Stimulated activated CD4-positive, alpha-beta T cell treated with anti-CD3 and anti-CD28 coated beads, Interleukin-4, amount 100 ng/mL, for 1 hour (primary cell): ENCODE measurements around the gene STAM.
"Not testable (repeated sequence)": the region's sequence is repeated elsewhere in the genome, so short reads cannot be mapped to it uniquely, and the experiment has no call there.

Experiments used
- DNase-seq: peaks from one replicate; pipeline ENCODE4 v3.0.0-alpha.2; 2020

Gene STAM

GRCh38 chr10:17643755-17644484, at the start of gene STAM:
Gene STAM, plus strand, starts transcription at chr10:17644151. Its CDS starts 189 bp downstream, at chr10:17644340.
- peak; percentile 91 for DNase-seq

GRCh38 chr10:17597386-17597785, 46.6 kb upstream of the STAM start:
- DNase-seq, result no peak

GRCh38 chr10:17599089-17599488, 44.9 kb upstream of the STAM start:
- DNase-seq, result no peak

DNA sequence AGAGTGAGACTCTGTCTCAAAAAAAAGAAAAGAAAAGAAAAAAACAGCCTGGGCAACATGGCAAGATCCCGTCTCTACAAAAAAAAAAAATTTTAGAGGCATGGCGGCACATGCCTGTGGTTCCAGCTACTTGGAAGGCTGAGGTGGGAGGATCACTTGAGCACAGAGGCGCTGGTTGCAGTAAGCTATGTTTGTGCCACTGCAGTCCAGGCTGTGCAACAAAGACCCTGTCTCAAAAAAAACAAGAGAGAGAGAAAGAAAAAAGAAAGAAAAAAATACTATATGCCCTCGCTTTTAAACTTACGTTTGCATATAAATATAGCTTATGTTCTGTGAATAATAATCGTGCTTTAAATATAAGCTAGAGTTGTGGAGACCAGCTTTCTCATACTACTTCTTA, 38.0 kb upstream of the STAM start:
- no peak for DNase-seq

- DNase-seq, result no peak
Observed at GRCh38 chr10:17606547-17607040, 37.4 kb upstream of the STAM start.

DNA sequence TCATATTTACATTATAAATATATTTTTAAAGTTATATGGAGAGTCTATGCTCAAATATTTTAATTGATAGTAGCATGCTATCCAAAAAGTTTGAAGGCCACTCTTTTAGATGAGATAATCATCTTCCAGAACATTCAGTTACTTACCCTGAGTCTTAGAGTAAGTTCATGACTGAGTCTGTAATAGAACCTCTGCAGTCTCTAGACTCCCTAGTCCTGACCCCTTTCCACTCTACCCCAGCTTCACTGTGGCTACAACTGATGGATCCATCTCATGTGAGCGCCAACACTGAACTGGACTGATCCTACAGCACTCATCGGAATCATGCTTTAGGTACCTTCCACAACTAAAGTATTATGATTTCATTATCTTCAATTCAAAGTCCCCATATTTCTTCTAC, 36.9 kb upstream of the STAM start:
- no peak for DNase-seq

DNA sequence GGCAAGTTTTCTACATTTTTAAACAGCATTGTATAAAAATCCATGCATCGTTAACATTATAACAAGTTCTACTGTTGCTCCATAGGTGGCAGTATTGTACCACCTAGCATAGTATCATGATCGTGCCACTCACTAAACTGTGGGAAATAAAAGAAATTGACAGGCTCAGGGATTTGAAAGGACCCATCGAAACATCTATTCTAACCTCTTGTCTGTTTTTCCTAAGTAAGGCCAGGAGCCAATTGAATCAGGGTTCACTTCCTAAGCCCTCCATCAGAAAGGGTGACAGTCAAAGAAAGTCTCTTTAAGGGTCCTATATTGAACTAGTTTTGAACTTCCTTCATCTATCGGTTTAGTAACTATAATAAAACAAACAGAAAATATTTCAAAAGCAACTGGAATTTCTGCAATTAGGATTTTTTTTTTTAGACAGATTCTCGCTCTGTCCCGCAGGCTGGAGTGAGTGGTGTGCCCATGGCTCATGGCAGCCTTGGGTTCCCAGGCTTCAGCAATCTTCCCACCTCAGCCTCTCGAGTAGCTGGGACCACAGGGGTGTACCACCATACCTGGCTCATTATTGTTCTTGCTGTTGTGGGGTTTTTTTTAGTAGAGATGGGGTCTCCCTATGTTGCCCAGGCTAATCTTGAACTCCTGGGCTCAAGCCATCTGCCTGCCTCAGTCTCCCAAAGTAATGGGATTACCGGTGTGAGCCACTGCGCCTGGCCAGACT, 36.2 kb upstream of the STAM start:
- DNase-seq, result no peak

GRCh38 chr10:17609523-17610079, 34.4 kb upstream of the STAM start:
- no peak for DNase-seq

DNA sequence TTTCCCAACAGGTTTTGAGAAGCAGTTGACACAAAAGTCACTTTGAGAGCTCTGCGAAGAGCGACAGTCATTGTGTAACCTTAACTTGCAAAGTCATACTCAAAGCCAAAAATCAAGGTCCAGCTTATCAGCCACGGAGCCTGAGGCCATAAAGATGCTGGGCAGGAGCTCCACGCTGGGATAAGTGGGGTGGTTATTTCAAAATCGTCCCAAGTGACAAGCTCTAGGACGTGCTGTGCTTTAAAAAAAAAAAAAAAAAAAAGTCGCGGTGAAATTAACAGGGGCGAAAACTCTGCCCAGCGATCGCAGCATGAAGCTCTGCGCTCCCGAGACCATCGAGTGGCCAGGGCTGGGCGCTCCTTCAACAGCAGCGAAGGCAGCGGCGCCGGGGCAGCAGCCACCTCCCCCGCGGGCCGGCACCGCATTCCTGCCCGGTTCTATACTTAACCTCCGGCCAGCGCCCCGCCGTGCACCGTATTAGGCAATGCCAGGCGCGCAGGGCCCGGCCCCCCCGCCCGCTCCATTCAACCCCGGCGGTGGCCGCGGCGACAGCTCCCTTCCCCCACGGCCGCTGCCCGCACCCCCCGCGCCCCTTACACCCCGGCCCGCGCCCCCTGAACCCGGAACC, 27.4 kb upstream of the STAM start:
- DNase-seq, result peak; percentile 32

DNA sequence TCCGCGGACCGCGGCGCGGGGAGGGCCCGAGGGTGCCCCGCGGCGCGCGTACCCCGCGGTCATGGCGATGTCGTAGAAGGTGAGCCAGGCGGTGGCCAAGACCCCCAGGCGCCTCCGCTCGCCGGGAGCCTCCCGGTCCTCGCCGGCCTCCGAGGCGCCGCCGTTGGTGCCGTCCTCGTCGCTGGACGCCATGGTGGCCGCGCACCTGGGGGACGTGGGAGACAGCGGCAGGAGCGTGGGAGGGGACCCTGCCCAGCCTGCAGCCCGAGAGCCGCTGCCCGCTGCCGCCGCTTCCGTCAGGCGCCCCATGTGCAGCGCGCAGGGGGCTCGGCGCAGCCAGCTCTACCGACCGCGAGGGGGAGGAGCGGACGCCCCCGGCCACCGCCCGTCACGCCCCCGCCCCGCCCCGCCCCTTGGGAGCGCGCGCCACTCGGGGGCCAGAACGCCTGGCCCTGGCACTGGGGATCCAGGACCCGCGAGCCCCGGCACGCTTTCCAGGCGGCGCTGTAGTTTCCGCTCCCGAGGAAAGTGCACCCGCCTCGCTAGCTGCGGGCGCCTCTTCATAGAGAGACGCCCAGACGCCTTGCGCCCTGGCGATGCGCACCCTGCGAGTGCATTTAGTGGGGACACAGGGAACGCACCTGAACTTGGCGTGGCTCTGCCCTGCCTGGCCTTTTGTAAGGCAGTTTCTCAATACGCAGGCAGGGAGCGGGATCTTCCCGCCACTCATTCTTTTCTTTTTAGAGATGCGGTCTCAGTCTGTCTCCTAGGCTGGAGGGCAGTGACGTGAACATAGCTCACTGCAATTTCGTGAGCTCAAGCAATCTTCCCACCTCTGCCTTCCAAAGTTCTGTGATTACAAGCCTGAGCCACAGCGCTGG, 26.7 kb upstream of the STAM start, which contains the start of gene HACD1:
HACD1 (minus strand) TSS at position 344 of the 881 bp plus-strand sequence; CDS start at position 309, 35 bp downstream.
- DNase-seq, result peak; percentile 55

- DNase-seq, result no peak
Observed at GRCh38 chr10:17622061-17622460, 21.9 kb upstream of the STAM start.

DNA sequence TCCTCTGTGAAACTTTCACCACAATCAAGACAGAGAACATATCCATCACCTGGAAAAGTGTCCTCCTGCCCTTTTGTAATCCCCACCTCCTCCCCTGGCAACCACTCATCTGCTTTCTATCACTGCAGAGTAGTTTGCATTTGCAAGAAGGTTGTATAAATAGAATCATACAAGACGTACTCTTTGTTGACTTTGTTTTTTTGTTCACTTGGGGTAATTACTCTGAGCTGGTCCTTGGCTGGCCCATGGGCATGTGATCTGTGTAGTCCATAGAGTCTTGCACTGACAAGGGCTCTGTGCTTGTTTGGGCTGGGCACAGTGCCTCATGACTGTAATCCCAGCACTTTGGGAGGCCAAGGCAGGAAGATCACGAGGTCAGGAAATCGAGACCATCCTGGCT, 19.0 kb upstream of the STAM start:
- DNase-seq, result no peak

- no peak for DNase-seq
Observed at GRCh38 chr10:17626656-17627055, 17.3 kb upstream of the STAM start.

GRCh38 chr10:17632590-17632989, 11.4 kb upstream of the STAM start:
- DNase-seq, result not testable (repeated sequence)

- no peak for DNase-seq
Observed at GRCh38 chr10:17633353-17633752, 10.6 kb upstream of the STAM start.

- no peak for DNase-seq
Observed at GRCh38 chr10:17637869-17638268, 6.1 kb upstream of the STAM start.

DNA sequence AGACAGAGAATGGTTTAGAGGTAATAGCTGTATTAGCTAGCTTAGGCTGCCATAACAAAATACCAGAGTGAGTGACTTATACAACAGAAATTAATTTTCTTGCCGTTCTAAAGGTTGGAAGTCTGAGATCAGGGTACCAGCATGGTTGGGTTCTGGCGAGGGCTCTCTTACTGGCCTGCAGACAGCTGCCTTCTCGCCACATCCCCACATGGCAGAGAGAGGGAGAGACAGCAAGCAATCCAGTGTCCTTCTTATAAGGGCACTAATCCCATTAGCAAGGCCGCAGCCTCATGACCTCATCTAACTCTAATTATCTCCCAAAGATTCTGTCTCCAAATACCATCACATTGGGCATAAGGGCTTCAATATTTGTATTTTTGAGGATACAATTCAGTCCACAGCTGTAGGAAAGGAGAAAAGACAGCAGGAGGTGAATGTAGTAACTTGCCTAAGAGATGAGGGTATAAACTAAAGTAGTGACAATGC, 3.6 kb upstream of the STAM start:
- no peak for DNase-seq

GRCh38 chr10:17643339-17643754, 604 bp upstream of the STAM start:
- no peak for DNase-seq

DNA sequence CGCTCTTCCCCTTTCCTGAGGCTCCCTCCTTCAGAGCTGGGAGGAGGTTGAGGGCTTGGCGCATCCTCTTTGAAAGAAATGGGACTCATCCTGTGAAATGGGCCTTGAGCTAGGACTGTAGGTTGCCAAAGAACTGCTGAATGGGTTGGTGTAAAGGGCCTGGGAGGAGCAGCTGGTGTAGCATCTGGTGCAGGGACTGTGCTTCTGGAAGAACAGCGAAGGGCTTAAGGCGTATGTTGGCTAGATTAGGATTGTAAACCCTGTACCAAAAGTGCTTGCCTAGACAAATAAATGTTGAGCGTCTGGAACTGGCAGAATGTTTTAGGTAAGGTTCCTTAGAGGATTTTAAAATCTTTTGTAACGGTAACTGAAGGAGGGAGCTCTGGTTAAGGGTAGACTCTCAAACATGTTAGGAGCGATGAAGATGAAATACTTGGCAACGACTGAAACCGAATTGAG, 563 bp downstream of the STAM start:
- no peak for DNase-seq

DNA sequence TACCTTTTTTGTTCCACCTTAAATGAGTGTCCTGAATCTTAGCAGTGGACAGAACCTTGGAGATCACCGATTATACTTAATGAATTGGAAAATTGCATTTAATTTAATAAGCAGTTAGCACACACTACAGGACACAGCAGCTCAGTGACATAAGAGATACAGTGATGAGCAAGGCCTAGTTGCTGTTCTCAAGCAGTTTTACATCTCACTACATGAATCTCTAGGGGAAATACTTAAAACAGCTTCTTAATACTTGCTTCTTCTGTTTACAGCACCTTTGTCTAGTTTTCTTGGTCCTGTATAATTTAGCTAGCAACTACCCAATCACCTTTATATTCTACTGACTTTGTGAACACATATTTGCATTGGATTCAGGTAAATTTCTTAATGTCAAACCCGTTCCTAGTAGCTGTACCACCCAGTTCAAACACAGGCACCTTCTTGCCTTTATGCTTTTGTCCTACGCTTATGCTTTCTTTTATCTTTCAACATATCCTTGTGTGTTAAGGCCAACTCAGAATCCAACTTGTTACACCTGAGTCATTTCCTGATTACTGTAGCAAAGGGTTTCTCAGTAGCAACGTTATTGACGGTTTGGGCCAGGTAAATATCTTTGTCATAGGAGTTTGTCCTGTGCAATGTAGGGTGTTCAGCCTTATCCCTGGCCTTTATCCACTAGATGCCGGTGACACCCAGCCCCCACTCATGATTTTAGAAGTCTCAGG, 1.8 kb downstream of the STAM start:
- no peak for DNase-seq

- DNase-seq, result no peak
Observed at GRCh38 chr10:17647326-17647725, 3.4 kb downstream of the STAM start.
